H9 (cell line): ENCODE measurements around the gene TMTC2. TPM values are rescaled to one million over a fixed set of nuclear protein-coding genes. Genes with fewer than 3 reads are reported as not detected.

Experiments
- DNase-seq: peaks from one replicate; pipeline ENCODE4 v3.0.0-alpha.2; 2017
- H2AFZ ChIP-seq: one replicate; pipeline ENCODE4 v1.6.1; 2013; ENCODE audit warnings: mild to moderate bottlenecking, low read length, control low read depth, moderate library complexity
- H2AK5ac ChIP-seq: 2 replicates; pipeline ENCODE4 v1.6.1; 2013; ENCODE audit warnings: low read length, control low read depth, mixed read lengths; ENCODE audit not compliant: insufficient read length
- H2BK120ac ChIP-seq: one replicate; pipeline ENCODE4 v1.6.1; 2013; ENCODE audit warnings: low read depth, mild to moderate bottlenecking, low read length, control low read depth, inconsistent platforms; ENCODE audit not compliant: poor library complexity, severe bottlenecking
- H2BK12ac ChIP-seq: 2 replicates; pipeline ENCODE4 v1.6.1; 2013; ENCODE audit warnings: low read length, control low read depth, mixed read lengths, low read depth; ENCODE audit not compliant: insufficient read length
- H2BK15ac ChIP-seq: 2 replicates; pipeline ENCODE4 v1.6.1; 2013; ENCODE audit warnings: low read depth, low read length, control low read depth
- H2BK20ac ChIP-seq: one replicate; pipeline ENCODE4 v1.6.1; 2013; ENCODE audit warnings: low read depth, mild to moderate bottlenecking, low read length, control low read depth, inconsistent platforms; ENCODE audit not compliant: poor library complexity, severe bottlenecking
- H2BK5ac ChIP-seq: 2 replicates; pipeline ENCODE4 v1.6.1; 2013; ENCODE audit warnings: low read length, control low read depth, mixed read lengths; ENCODE audit not compliant: insufficient read length
- H3K14ac ChIP-seq: 2 replicates; pipeline ENCODE4 v1.6.1; 2013; ENCODE audit warnings: low read length, control low read depth; ENCODE audit not compliant: insufficient read depth
- H3K18ac ChIP-seq: 2 replicates; pipeline ENCODE4 v1.6.1; 2013; ENCODE audit warnings: low read depth, mild to moderate bottlenecking, mixed read lengths, low read length, control low read depth; ENCODE audit not compliant: insufficient read length
- H3K23ac ChIP-seq: 2 replicates; pipeline ENCODE4 v1.6.1; 2013; ENCODE audit warnings: low read length, control low read depth, mixed read lengths, low read depth; ENCODE audit not compliant: insufficient read length
- H3K23me2 ChIP-seq: 2 replicates; pipeline ENCODE4 v1.6.1; 2013; ENCODE audit warnings: low read depth, mild to moderate bottlenecking, mixed read lengths, low read length, control low read depth; ENCODE audit not compliant: insufficient read length, poor library complexity, severe bottlenecking
- H3K27ac ChIP-seq: 2 replicates; pipeline ENCODE4 v1.5.1; 2013; ENCODE audit warnings: low read length, control low read depth, mixed read lengths, low read depth; ENCODE audit not compliant: insufficient read length
- H3K27me3 ChIP-seq: 2 replicates; pipeline ENCODE4 v1.6.1; 2013; ENCODE audit warnings: low read length, control low read depth, inconsistent platforms; ENCODE audit not compliant: insufficient read depth
- H3K4ac ChIP-seq: 2 replicates; pipeline ENCODE4 v1.6.1; 2013; ENCODE audit warnings: low read depth, mild to moderate bottlenecking, control low read depth, inconsistent platforms, low read length, moderate library complexity
- H3K4me1 ChIP-seq: 2 replicates; pipeline ENCODE4 v1.6.1; 2013; ENCODE audit warnings: low read length, control low read depth, inconsistent platforms; ENCODE audit not compliant: insufficient read depth
- H3K4me2 ChIP-seq: 2 replicates; pipeline ENCODE4 v1.6.1; 2013; ENCODE audit warnings: low read length, control low read depth, mixed read lengths; ENCODE audit not compliant: insufficient read length, insufficient read depth
- H3K56ac ChIP-seq: 2 replicates; pipeline ENCODE4 v1.6.1; 2013; ENCODE audit warnings: low read depth, mild to moderate bottlenecking, mixed read lengths, low read length, control low read depth; ENCODE audit not compliant: insufficient read length
- H3K79me1 ChIP-seq: 2 replicates; pipeline ENCODE4 v1.6.1; 2013; ENCODE audit warnings: low read depth, mild to moderate bottlenecking, moderate library complexity, low read length, control low read depth, inconsistent platforms; ENCODE audit not compliant: insufficient read depth, poor library complexity, severe bottlenecking
- H3K79me2 ChIP-seq: 2 replicates; pipeline ENCODE4 v1.6.1; 2013; ENCODE audit warnings: low read length, control low read depth, inconsistent platforms; ENCODE audit not compliant: insufficient read depth
- H3K9ac ChIP-seq: 2 replicates; pipeline ENCODE4 v1.6.1; 2013; ENCODE audit warnings: low read length, control low read depth, mixed read lengths; ENCODE audit not compliant: insufficient read length; ENCODE audit errors: extremely low read depth
- H3K9me3 ChIP-seq: one replicate; pipeline ENCODE4 v1.6.1; 2013; ENCODE audit warnings: low read depth, low read length, inconsistent platforms; ENCODE audit not compliant: control insufficient read depth
- H3T11ph ChIP-seq: one replicate; pipeline ENCODE4 v1.6.1; 2013; ENCODE audit warnings: mild to moderate bottlenecking, low read length, control low read depth, inconsistent platforms
- H4K20me1 ChIP-seq: one replicate; pipeline ENCODE4 v1.6.1; 2013; ENCODE audit not compliant: control insufficient read depth, insufficient read length, insufficient read depth
- H4K5ac ChIP-seq: 2 replicates; pipeline ENCODE4 v1.6.1; 2013; ENCODE audit warnings: low read depth, mild to moderate bottlenecking, mixed read lengths, low read length, control low read depth; ENCODE audit not compliant: insufficient read length
- H4K8ac ChIP-seq: replicated peaks from 2 replicates; pipeline ENCODE4 v1.6.1; 2013; ENCODE audit warnings: low read length, control low read depth, mixed read lengths, low read depth; ENCODE audit not compliant: insufficient read length
- H4K91ac ChIP-seq: 2 replicates; pipeline ENCODE4 v1.6.1; 2013; ENCODE audit warnings: low read depth, mild to moderate bottlenecking, moderate library complexity, mixed read lengths, low read length, control low read depth; ENCODE audit not compliant: insufficient read length
- H3K27ac Mint-ChIP-seq, 3 experiments: 2 replicates in 2 of 3; 3 replicates in 1 of 3; pipeline ENCODE4 v1.8.0; 2020 to 2021; ENCODE audit warnings: mixed read lengths in 3 of 3, mild to moderate bottlenecking in 1 of 3, moderate library complexity in 1 of 3
- H3K27me3 Mint-ChIP-seq: 2 replicates; pipeline ENCODE4 v1.8.0; 2021; ENCODE audit warnings: low read depth, mild to moderate bottlenecking, moderate library complexity, mixed read lengths
- H3K36me3 Mint-ChIP-seq, 3 experiments: 2 replicates in 2 of 3; 3 replicates in 1 of 3; pipeline ENCODE4 v1.8.0; 2020 to 2021; ENCODE audit warnings: low read depth in 3 of 3, mixed read lengths in 3 of 3; ENCODE audit not compliant: insufficient read depth in 1 of 3
- H3K4me1 Mint-ChIP-seq, 2 experiments: 2 replicates each; pipeline ENCODE4 v1.8.0; 2020; ENCODE audit warnings: mixed read lengths in 2 of 2
- H3K4me3 Mint-ChIP-seq, 2 experiments: 2 replicates in 1 of 2; 3 replicates in 1 of 2; pipeline ENCODE4 v1.8.0; 2020 to 2021; ENCODE audit warnings: mild to moderate bottlenecking in 2 of 2, mixed read lengths in 2 of 2, moderate library complexity in 1 of 2
- H3K9me3 Mint-ChIP-seq, 2 experiments: 2 replicates in 1 of 2; 3 replicates in 1 of 2; pipeline ENCODE4 v1.8.0; 2020; ENCODE audit warnings: mild to moderate bottlenecking in 2 of 2, mixed read lengths in 2 of 2, moderate library complexity in 1 of 2
- CTCF ChIP-seq: fragments of 200-600 bp; sonication (generic); conservative IDR thresholded peaks from 3 replicates; pipeline ENCODE4 v1.8.0; 2021; ENCODE audit warnings: antibody characterized with exemption, mild to moderate bottlenecking
- WGBS: extraction: QIAGEN DNeasy Blood & Tissue Kit; methylation state at CpG from one replicate; pipeline ENCODE4 v1.1.7; 2013; ENCODE audit warnings: missing lambda C conversion rate, low lambda C conversion rate, mixed read lengths; ENCODE audit not compliant: insufficient read length; ENCODE audit errors: extremely low coverage; 5-methylcytosine and 5-hydroxymethylcytosine counted together
- total RNA-seq: library from RNA; stranded (reverse); gene quantifications from 2 replicates; pipeline ENCODE4 v1.2.1, GENCODE V29; 2021

Gene TMTC2
- total RNA-seq, 1 experiment from 2014 or later: 3.1 TPM

GRCh38 chr12:83123039-83123438, 436.3 kb downstream of the TMTC2 start:
- Histone ChIP-seq H3K4ac (no peak overlapping the region), H3K9ac (no peak overlapping the region), H3K27ac (no peak overlapping the region), H2BK15ac (no peak overlapping the region), H2BK20ac (no peak overlapping the region), H3K23ac (no peak overlapping the region), H4K91ac (no peak overlapping the region), H3K14ac (no peak overlapping the region), H3K23me2 (no peaks in the 10 kb centered on the region), H3K4me1 (no peaks in the 10 kb centered on the region), H4K20me1 (no peaks in the 10 kb centered on the region), H3K4me2 (no peak overlapping the region), H2BK120ac (no peak overlapping the region), H2BK5ac (no peak overlapping the region), H3K56ac (no peak overlapping the region), H3T11ph (no peak overlapping the region), H3K18ac (no peak overlapping the region), H3K79me2 (no peaks in the 10 kb centered on the region), H4K5ac (no peak overlapping the region), H2BK12ac (no peak overlapping the region), H3K79me1 (no peaks in the 10 kb centered on the region), H2AFZ (no peak overlapping the region), H4K8ac (no peak overlapping the region), H2AK5ac (no peak overlapping the region), H3K27me3 (no peaks in the 10 kb centered on the region), H3K9me3 (no peaks in the 10 kb centered on the region)
- no peak overlapping the region for H3K4me3 Mint-ChIP-seq
- no peak overlapping the region for H3K27ac Mint-ChIP-seq
- peaks cover 22 to 23% of the 10 kb centered on the region in 2 experiments for H3K4me1 Mint-ChIP-seq
- 0 out of 5 replicates have a peak, but pooled peaks cover 0 to under 1% of the 10 kb centered on the region in 2 experiments for H3K9me3 Mint-ChIP-seq
- no peaks in the 10 kb centered on the region for H3K27me3 Mint-ChIP-seq
- no peak for DNase-seq
- peaks cover 0 to 1% (median 0%) of the 10 kb centered on the region in 3 experiments; a peak in 1 of 7 replicates for H3K36me3 Mint-ChIP-seq
- no CpG with 5 or more reads among the region's 2 CpGs for WGBS
- TF ChIP-seq CTCF: no peak
